Activated CD4-positive, alpha-beta T cell treated with anti-CD3 and anti-CD28 coated beads, Interleukin-2, amount 50 U/mL, for 48 hours (primary cell): ENCODE results near the gene GSTM3.
A peak's percentile ranks its signal among the peaks of the same experiment; 100 is the strongest.
"Not testable (repeated sequence)": the region's sequence is repeated elsewhere in the genome, so short reads cannot be mapped to it uniquely, and the experiment has no call there.

ENCODE experiments used
- DNase-seq, 2 experiments: peaks; one replicate each; pipeline ENCODE4 v3.0.0-alpha.2; 2020

Gene GSTM3

GRCh38 chr1:109725510-109725909, 15.3 kb downstream of the GSTM3 start:
- no peak for DNase-seq

GRCh38 chr1:109724933-109725332, 15.9 kb downstream of the GSTM3 start:
- no peak for DNase-seq

- no peak for DNase-seq
Observed at GRCh38 chr1:109722908-109723691, 17.7 kb downstream of the GSTM3 start.

- no peak for DNase-seq
Observed at GRCh38 chr1:109721971-109722370, 18.9 kb downstream of the GSTM3 start.

- no peak for DNase-seq
Observed at GRCh38 chr1:109721042-109721441, 19.8 kb downstream of the GSTM3 start.

GRCh38 chr1:109719337-109719837, 21.5 kb downstream of the GSTM3 start:
- no peak for DNase-seq

GRCh38 chr1:109718495-109718894, 22.3 kb downstream of the GSTM3 start:
- no peak for DNase-seq

GRCh38 chr1:109717729-109718128, 23.1 kb downstream of the GSTM3 start:
- no peak for DNase-seq

GRCh38 chr1:109716570-109717090, 24.2 kb downstream of the GSTM3 start:
- DNase-seq: no peak

GRCh38 chr1:109716121-109716520, 24.7 kb downstream of the GSTM3 start:
- DNase-seq: no peak

GRCh38 chr1:109714661-109715372, 26.0 kb downstream of the GSTM3 start:
- DNase-seq: no peak

GRCh38 chr1:109713636-109714035, 27.2 kb downstream of the GSTM3 start:
- no peak for DNase-seq

- no peak for DNase-seq
Observed at GRCh38 chr1:109712321-109712864, 28.4 kb downstream of the GSTM3 start.

- peak; percentile 6 to 10 for DNase-seq
Observed at GRCh38 chr1:109711593-109712320, 29.1 kb downstream of the GSTM3 start, which contains the start of gene GSTM5. Gene GSTM5 (plus strand): TSS chr1:109712251. CDS start chr1:109712313, 62 bp downstream.

- not testable (repeated sequence) for DNase-seq
Observed at GRCh38 chr1:109709822-109710221, 31.0 kb downstream of the GSTM3 start.

GRCh38 chr1:109708949-109709348, 31.9 kb downstream of the GSTM3 start:
- not testable (repeated sequence) for DNase-seq

- DNase-seq: no peak
Observed at GRCh38 chr1:109705411-109705810, 35.4 kb downstream of the GSTM3 start.

- no peak for DNase-seq
Observed at GRCh38 chr1:109704173-109704572, 36.7 kb downstream of the GSTM3 start.

- DNase-seq: not testable (repeated sequence)
Observed at GRCh38 chr1:109702940-109703339, 37.9 kb downstream of the GSTM3 start.

- not testable (repeated sequence) for DNase-seq
Observed at GRCh38 chr1:109697861-109698260, 43.0 kb downstream of the GSTM3 start.

- no peak for DNase-seq
Observed at GRCh38 chr1:109697066-109697465, 43.8 kb downstream of the GSTM3 start.

- not testable (repeated sequence) for DNase-seq
Observed at GRCh38 chr1:109695138-109695537, 45.7 kb downstream of the GSTM3 start.

- DNase-seq: not testable (repeated sequence)
Observed at GRCh38 chr1:109694400-109694799, 46.4 kb downstream of the GSTM3 start.
